Skeletal muscle cell (primary cell): Measurements from ENCODE around the gene POLR3B.
"Not testable (repeated sequence)": the region's sequence is repeated elsewhere in the genome, so short reads cannot be mapped to it uniquely, and the experiment has no call there.

Experiments used
- DNase-seq: peaks from one replicate; pipeline ENCODE4 v3.0.0-alpha.2; 2010; ENCODE audit warnings: low read depth
- H3K4me3 ChIP-seq: 2 replicates; pipeline ENCODE4 v1.5.1; 2011; ENCODE audit warnings: low read depth, mild to moderate bottlenecking, control low read depth, low read length, moderate library complexity

POLR3B gene

GRCh38 chr12:106341086-106341877 lies 16.3 kb upstream of the POLR3B start:
- DNase-seq: no peak
- no peak overlapping the region for H3K4me3 ChIP-seq

GRCh38 chr12:106342397-106343213 lies 14.9 kb upstream of the POLR3B start:
- H3K4me3 ChIP-seq: peak overlapping the region; percentile 9
- peak; percentile 43 for DNase-seq

GRCh38 chr12:106343214-106343528 lies 14.4 kb upstream of the POLR3B start:
- DNase-seq: no peak
- peak overlapping the region; percentile 9 for H3K4me3 ChIP-seq

- no peak for DNase-seq
- H3K4me3 ChIP-seq: no peak overlapping the region
Observed at GRCh38 chr12:106344131-106344530, 13.4 kb upstream of the POLR3B start.

GRCh38 chr12:106345746-106346145 lies 11.8 kb upstream of the POLR3B start:
- no peak overlapping the region for H3K4me3 ChIP-seq
- DNase-seq: peak; percentile 32

- DNase-seq: no peak
- no peak overlapping the region for H3K4me3 ChIP-seq
Observed at GRCh38 chr12:106348411-106348810, 9.1 kb upstream of the POLR3B start.

- H3K4me3 ChIP-seq: no peak overlapping the region
- DNase-seq: no peak
Observed at GRCh38 chr12:106353175-106353574, 4.4 kb upstream of the POLR3B start.

- DNase-seq: peak; percentile 42
- peak overlapping the region; percentile 83 for H3K4me3 ChIP-seq
Observed at GRCh38 chr12:106358396-106359241, 1.1 kb downstream of the POLR3B start.

GRCh38 chr12:106359646-106360399 lies 2.3 kb downstream of the POLR3B start:
- H3K4me3 ChIP-seq: no peak overlapping the region

GRCh38 chr12:106360400-106360994 lies 2.9 kb downstream of the POLR3B start:
- no peak for DNase-seq
- no peak overlapping the region for H3K4me3 ChIP-seq

More at GRCh38 chr12:106359646-106360399, 2.3 kb downstream of the POLR3B start:
- DNase-seq: no peak

- DNase-seq: no peak
- H3K4me3 ChIP-seq: no peak overlapping the region
Observed at GRCh38 chr12:106362971-106363370, 5.4 kb downstream of the POLR3B start.

GRCh38 chr12:106364261-106364660 lies 6.7 kb downstream of the POLR3B start:
- DNase-seq: no peak
- no peak overlapping the region for H3K4me3 ChIP-seq

- H3K4me3 ChIP-seq: no peak overlapping the region
- DNase-seq: peak; percentile 42
Observed at GRCh38 chr12:106369624-106370346, 12.2 kb downstream of the POLR3B start.

GRCh38 chr12:106378788-106379187 lies 21.2 kb downstream of the POLR3B start:
- no peak for DNase-seq

GRCh38 chr12:106380954-106381353 lies 23.4 kb downstream of the POLR3B start:
- no peak overlapping the region for H3K4me3 ChIP-seq
- DNase-seq: no peak

More at GRCh38 chr12:106378788-106379187, 21.2 kb downstream of the POLR3B start:
- no peak overlapping the region for H3K4me3 ChIP-seq

GRCh38 chr12:106381866-106382265 lies 24.3 kb downstream of the POLR3B start:
- H3K4me3 ChIP-seq, DNase-seq: not testable (repeated sequence)

- H3K4me3 ChIP-seq: no peak overlapping the region
- DNase-seq: no peak
Observed at GRCh38 chr12:106386813-106387535, 29.4 kb downstream of the POLR3B start.
